ENCODE measurements around the gene CLEC4M. TPM values are rescaled to one million over a fixed set of nuclear protein-coding genes. Genes with fewer than 3 reads are reported as not detected.
"Not testable (repeated sequence)": the region's sequence is repeated elsewhere in the genome, so short reads cannot be mapped to it uniquely, and the experiment has no call there.

Gene CLEC4M
- total and polyA plus RNA-seq, 7 donors: under 0.01 to 1.4 (median 0.82) TPM; not detected in 4

DNA sequence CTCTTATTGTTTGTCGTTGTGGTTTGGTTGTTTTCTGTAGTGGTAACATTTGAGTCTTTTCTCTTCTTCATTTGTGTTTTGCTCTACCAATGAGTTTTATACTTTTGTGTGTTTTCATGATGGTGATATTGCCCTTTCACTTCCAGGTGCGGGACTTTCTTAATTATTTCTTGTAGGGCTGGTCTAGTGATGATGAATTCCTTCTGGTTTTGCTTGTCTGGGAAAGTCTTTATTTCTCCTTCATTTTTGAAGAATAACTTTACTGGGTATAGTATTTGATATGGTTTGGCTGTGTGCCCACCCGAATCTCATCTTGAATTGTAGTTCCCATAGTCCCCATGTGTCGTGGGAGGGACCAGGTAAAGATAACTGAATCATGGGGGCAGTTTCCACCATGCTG is 6.8 kb upstream of the CLEC4M start:
- Histone ChIP-seq H3K9me3 (peaks cover 0 to 19% (median 12%) of the 10 kb centered on the region in 4 donors), H3K27ac (no peak overlapping the region), H3K36me3 (no peaks in the 10 kb centered on the region), H3K4me3 (no peak overlapping the region), H3K27me3 (peaks cover 0 to 6% (median 0%) of the 10 kb centered on the region in 3 donors), H3K4me1 (no peaks in the 10 kb centered on the region)
- DNase-seq: peak; percentile 2
- 33 to 59% methylated on average over 4 of the region's 4 CpGs for WGBS, 2 donors
- TF ChIP-seq POLR2A (IDR thresholded peaks at IDR 0.05) (no peak), EP300 (IDR thresholded peaks at IDR 0.05) (no peak), POLR2AphosphoS5 (IDR thresholded peaks at IDR 0.05) (no peak), CTCF (IDR thresholded peaks at IDR 0.05) (no peak)
- intact Hi-C loops (cut with DNase I): no loop called here

- DNase-seq: no peak
- 78 to 89% methylated on average over 3 of the region's 3 CpGs for WGBS, 2 donors
- TF ChIP-seq POLR2A (IDR thresholded peaks at IDR 0.05) (no peak), POLR2AphosphoS5 (IDR thresholded peaks at IDR 0.05) (no peak), CTCF (IDR thresholded peaks at IDR 0.05) (no peak), EP300 (IDR thresholded peaks at IDR 0.05) (no peak)
- Histone ChIP-seq H3K36me3 (no peaks in the 10 kb centered on the region), H3K9me3 (peaks cover 0 to 19% (median 12%) of the 10 kb centered on the region in 4 donors), H3K27me3 (no peaks in the 10 kb centered on the region), H3K4me1 (no peaks in the 10 kb centered on the region), H3K27ac (no peak overlapping the region), H3K4me3 (no peak overlapping the region)
- intact Hi-C loops (cut with DNase I): no loop called here
These were observed 5.7 kb upstream of the CLEC4M start for GRCh38 chr19:7757358-7757757.

DNA sequence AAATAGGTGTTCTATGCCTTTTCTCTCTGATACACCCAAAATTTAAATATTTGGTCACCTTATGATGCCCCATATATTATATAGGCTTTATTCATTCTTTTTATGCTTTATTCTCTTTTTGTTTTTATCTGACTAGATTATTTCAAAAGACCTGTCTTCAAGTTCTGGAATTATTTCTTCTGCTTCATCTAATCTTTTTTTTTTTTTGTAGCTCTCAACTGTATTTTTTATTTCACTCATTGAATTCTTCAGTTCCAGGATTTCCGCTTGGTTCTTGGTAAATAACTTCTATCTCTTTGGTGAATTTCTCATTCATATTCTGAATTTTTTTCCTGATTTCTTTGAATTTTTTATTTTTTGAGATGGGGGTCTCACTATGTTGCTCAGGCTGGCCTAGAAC is 3.9 kb upstream of the CLEC4M start:
- peaks cover 0 to 7% (median 0%) of the 10 kb centered on the region in 3 donors for H3K27me3 ChIP-seq
- TF ChIP-seq EP300 (IDR thresholded peaks at IDR 0.05) (no peak), POLR2AphosphoS5 (IDR thresholded peaks at IDR 0.05) (no peak), CTCF (IDR thresholded peaks at IDR 0.05) (no peak), POLR2A (IDR thresholded peaks at IDR 0.05) (no peak)
- intact Hi-C loops (cut with DNase I): no loop called here

DNA sequence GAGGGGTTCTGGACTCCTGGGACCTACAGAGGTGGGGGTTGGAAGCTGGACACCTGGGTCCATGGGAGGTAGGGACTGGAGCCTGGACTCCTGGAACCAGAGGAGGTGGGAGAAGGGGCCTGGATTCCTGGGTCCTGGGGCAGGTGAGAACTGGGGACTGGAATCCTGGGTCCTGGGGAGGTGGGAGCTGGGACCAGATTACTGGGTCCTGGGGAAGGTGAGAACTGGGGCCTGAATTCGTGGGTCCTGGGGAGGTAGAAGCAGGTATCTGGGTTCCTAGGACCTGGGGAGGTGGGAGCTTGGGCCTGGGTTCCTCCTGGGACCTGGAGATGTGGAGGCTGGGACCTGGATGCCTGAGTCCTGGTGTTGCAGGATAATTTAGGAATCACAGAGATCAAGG is 653 bp downstream of the CLEC4M start:
- intact Hi-C loops (cut with DNase I): no loop called here
- Histone ChIP-seq H3K27me3 (peaks cover 0 to 11% (median 0%) of the 10 kb centered on the region in 3 donors), H3K4me3 (no peak overlapping the region), H3K27ac (no peak overlapping the region), H3K4me1 (no peaks in the 10 kb centered on the region), H3K36me3 (no peaks in the 10 kb centered on the region), H3K9me3 (peaks cover 0 to 6% (median 0%) of the 10 kb centered on the region in 4 donors)
- TF ChIP-seq EP300 (IDR thresholded peaks at IDR 0.05) (no peak), CTCF (IDR thresholded peaks at IDR 0.05) (no peak), POLR2AphosphoS5 (IDR thresholded peaks at IDR 0.05) (no peak), POLR2A (IDR thresholded peaks at IDR 0.05) (no peak)
- whole genome bisulfite sequencing, 2 donors: 18 to 45% methylated on average over 1 of the region's 1 CpG
- DNase-seq: no peak

More for the DNA sequence above, 3.9 kb upstream of the CLEC4M start:
- WGBS, 2 donors: 93 to 94% methylated on average over 1 of the region's 1 CpG
- Histone ChIP-seq H3K36me3 (no peaks in the 10 kb centered on the region), H3K27ac (no peak overlapping the region), H3K4me3 (no peak overlapping the region), H3K9me3 (peaks cover 0 to 19% (median 12%) of the 10 kb centered on the region in 4 donors), H3K4me1 (no peaks in the 10 kb centered on the region)
- DNase-seq: no peak

DNA sequence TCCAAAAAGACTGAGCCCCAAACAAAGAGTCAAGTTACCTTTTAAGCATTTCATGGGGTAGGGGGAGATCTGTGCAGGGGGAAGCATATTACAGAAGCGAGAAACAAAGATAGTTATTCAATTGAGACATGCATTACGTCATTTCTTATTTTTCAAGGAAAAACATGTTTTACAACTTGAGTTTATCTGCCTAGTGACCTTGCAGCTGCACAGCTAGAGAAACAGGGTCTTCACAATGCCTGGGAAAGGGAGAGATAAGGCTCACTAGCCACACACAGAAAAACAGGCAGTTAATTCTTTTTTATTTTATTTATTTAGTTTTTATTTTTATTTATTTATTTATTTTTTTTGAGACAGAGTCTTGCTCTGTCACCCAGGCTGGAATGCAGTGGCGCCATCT is 1.1 kb downstream of the CLEC4M start:
- DNase-seq; H3K9me3 ChIP-seq; H3K4me3 ChIP-seq; H3K4me1 ChIP-seq; intact Hi-C loops (cut with DNase I); H3K36me3 ChIP-seq; H3K27ac ChIP-seq: not testable (repeated sequence)
- WGBS, 2 donors: 46 to 55% methylated on average over 3 of the region's 3 CpGs
- peaks cover 0 to 11% (median 0%) of the 10 kb centered on the region in 3 donors for H3K27me3 ChIP-seq

- WGBS, 2 donors: 87 to 89% methylated on average over 2 of the region's 2 CpGs
- H3K4me3 ChIP-seq; DNase-seq; H3K36me3 ChIP-seq; H3K27ac ChIP-seq; H3K9me3 ChIP-seq; intact Hi-C loops (cut with DNase I); H3K4me1 ChIP-seq: not testable (repeated sequence)
- H3K27me3 ChIP-seq: peaks cover 0 to 15% (median 0%) of the 10 kb centered on the region in 3 donors
These were observed 2.0 kb downstream of the CLEC4M start for GRCh38 chr19:7765043-7765442.
